DND-41 (cell line): ENCODE results near the gene SOCS7.

ENCODE experiments used
- EZH2 ChIP-seq: IDR thresholded peaks from 3 replicates; pipeline ENCODE4 v1.6.1; 2012; ENCODE audit warnings: borderline replicate concordance, low read depth, mild to moderate bottlenecking, moderate library complexity, low read length, inconsistent platforms; ENCODE audit not compliant: severe bottlenecking
- TF ChIP-seq, protein P1 (sequence below): IDR thresholded peaks from 2 replicates; pipeline ENCODE4 v1.5.1; 2012; ENCODE audit warnings: borderline replicate concordance, low read length, moderate library complexity, mild to moderate bottlenecking; ENCODE audit not compliant: poor library complexity, severe bottlenecking; ENCODE audit errors: extremely low read depth

- TF ChIP-seq, protein P1, sequence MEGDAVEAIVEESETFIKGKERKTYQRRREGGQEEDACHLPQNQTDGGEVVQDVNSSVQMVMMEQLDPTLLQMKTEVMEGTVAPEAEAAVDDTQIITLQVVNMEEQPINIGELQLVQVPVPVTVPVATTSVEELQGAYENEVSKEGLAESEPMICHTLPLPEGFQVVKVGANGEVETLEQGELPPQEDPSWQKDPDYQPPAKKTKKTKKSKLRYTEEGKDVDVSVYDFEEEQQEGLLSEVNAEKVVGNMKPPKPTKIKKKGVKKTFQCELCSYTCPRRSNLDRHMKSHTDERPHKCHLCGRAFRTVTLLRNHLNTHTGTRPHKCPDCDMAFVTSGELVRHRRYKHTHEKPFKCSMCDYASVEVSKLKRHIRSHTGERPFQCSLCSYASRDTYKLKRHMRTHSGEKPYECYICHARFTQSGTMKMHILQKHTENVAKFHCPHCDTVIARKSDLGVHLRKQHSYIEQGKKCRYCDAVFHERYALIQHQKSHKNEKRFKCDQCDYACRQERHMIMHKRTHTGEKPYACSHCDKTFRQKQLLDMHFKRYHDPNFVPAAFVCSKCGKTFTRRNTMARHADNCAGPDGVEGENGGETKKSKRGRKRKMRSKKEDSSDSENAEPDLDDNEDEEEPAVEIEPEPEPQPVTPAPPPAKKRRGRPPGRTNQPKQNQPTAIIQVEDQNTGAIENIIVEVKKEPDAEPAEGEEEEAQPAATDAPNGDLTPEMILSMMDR, result no peak
- no peak for TF ChIP-seq EZH2
These were observed 74.8 kb downstream of the SOCS7 start for GRCh38 chr17:38426441-38426840.
